Urinary bladder (tissue), 4 donors: Measurements from ENCODE around the gene PANX2. TPM values are rescaled to one million over a fixed set of nuclear protein-coding genes. Genes with fewer than 3 reads are reported as not detected.
"Not testable (repeated sequence)": the region's sequence is repeated elsewhere in the genome, so short reads cannot be mapped to it uniquely, and the experiment has no call there.

Source experiments
- DNase-seq: peaks from one replicate; pipeline ENCODE4 v3.0.0-alpha.2; 2015; ENCODE audit errors: extremely low spot score
- H3K27ac ChIP-seq: one replicate; pipeline ENCODE4 v1.5.1; 2013; ENCODE audit warnings: low read depth, mild to moderate bottlenecking, moderate library complexity
- H3K36me3 ChIP-seq: one replicate; pipeline ENCODE4 v1.6.1; 2013; ENCODE audit warnings: mild to moderate bottlenecking, moderate library complexity; ENCODE audit not compliant: insufficient read depth
- H3K4me1 ChIP-seq: one replicate; pipeline ENCODE4 v1.6.1; 2013; ENCODE audit warnings: mild to moderate bottlenecking, moderate library complexity; ENCODE audit not compliant: insufficient read depth
- H3K4me3 ChIP-seq: one replicate; pipeline ENCODE4 v1.5.1; 2013; ENCODE audit warnings: low read depth, low read length
- WGBS: extraction: QIAGEN DNeasy Blood & Tissue Kit; methylation state at CpG from one replicate; pipeline ENCODE4 v1.1.7; 2013; 5-methylcytosine and 5-hydroxymethylcytosine counted together
- polyA plus RNA-seq: library from polyadenylated mRNA; stranded (reverse); fragments of 200-250 nt; gene quantifications from one replicate; pipeline ENCODE4 v1.2.3, GENCODE V29; 2013
- total RNA-seq: library from RNA; depleted of rRNA; stranded (reverse); fragments of >200 nt; gene quantifications from one replicate; pipeline ENCODE4 v1.2.3, GENCODE V29; 2014
- donor health status: healthy with polysubstance abuse.
- donor health status: healthy.

PANX2 gene
- total and polyA plus RNA-seq, 2 donors = 0.63 to 2.3 TPM

DNA sequence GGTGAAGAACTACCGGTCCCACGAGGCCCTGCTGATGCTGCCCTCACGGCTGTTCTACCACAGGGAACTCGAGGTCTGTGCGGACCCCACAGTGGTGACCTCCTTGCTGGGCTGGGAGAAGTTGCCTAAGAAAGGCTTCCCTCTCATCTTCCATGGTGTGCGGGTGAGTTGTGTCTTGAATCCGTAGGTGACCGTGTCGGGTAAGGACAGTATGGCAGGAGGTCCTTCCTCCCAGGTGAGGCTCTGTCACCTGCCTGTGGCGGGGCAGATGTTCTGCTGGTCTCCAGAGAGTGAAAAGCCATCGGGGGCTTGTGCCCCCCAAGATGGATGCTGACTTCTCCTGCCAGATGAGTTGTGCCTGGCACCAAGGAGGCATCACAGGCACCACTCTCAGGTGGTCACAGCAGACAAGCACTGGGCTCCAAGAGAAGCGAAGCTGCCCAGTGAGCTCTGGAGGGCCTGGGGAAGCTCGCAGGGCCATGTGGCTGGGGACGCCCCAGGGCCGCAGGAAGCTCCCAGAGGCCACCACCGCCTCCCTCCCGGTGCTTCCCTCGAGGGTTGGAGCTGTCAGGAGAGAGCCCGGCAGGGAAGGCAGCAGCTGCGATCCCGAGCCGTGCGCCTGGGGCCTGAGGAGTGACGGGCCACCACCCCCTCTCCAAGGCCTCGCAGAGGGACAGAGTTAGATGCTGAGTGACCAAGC lies 17.3 kb upstream of the PANX2 start:
- WGBS = 87% methylated on average over 25 of the region's 25 CpGs
- no peaks in the 10 kb centered on the region for H3K36me3 ChIP-seq
- DNase-seq = no peak

DNA sequence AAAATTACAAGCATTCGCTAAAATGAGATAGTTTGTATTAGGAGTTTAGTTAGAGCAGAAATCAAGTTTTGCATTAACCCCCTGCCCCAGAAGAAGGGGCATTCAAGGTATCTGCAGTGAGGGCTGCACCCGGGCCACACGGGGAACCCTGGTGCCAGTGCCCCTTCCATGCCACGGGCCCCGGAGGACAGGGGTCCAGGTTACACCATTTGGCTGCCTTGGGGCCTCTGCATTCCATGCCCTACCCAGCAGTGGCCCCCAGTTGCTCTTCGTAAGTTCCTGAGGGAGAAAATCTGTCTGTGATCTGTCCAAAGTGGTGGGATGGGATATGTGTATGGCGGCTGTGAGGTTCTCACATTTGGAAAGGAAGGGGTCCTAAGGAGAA lies 16.8 kb upstream of the PANX2 start:
- H3K36me3 ChIP-seq = no peaks in the 10 kb centered on the region
- no peak overlapping the region for H3K4me3 ChIP-seq
- no peaks in the 10 kb centered on the region for H3K4me1 ChIP-seq
- no peak overlapping the region for H3K27ac ChIP-seq
- 91% methylated on average over 7 of the region's 7 CpGs for WGBS
- no peak for DNase-seq

More for the DNA sequence above, 17.3 kb upstream of the PANX2 start:
- Histone ChIP-seq H3K4me3 (no peak overlapping the region), H3K4me1 (no peaks in the 10 kb centered on the region), H3K27ac (no peak overlapping the region)

DNA sequence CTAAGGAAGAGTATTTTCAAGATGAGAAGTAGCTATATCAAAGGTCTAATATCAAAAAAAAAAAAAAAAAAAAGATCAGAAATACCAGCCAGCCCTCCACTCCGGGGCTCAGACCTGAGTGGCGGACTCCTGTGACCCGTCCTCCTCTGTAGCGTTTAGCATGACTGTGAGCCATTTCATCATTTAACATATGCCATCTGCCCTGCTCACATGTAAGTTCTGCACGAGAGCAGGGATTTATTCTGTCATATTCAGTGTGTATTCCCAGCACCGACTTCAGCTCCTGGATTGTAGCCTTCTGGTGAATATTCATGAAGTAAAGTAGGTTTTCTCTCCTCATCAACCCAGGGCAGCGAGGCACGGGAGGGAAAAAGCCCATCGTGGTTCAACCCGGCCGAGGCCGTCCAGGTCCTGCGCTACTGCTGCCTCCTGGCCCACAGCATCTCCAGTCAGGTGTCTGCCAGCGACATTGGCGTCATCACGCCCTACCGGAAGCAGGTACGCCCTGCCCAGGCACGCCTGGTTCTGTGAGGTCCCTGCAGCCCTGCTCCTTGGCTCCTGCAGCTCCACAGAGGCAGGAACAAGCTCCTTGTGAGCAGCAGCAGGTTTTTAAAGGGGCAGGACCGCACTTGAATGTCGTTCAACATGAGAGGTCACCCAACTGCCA lies 12.7 kb upstream of the PANX2 start:
- peak; percentile 37 for DNase-seq

DNA sequence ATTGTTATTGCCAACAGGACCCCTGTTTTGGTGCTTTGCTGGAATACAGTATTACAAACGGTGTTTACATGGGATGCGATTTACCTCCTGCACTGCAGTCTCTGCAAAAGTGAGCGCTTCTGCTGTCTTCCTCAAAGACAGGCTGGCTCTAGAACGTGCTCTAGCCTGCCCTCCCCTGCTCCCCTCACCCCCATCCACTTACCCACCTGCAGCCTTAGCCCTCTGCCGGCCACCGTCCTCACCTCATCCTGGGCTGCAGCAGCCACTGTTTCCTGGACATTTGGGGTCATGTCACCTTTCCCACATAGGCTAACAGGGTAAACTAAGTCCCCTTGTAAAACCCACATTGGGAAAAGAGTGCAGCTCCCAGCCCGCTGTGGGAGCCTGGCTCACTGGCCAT lies 9.6 kb upstream of the PANX2 start:
- no peak for DNase-seq
- Histone ChIP-seq H3K27ac (no peak overlapping the region), H3K4me1 (no peaks in the 10 kb centered on the region), H3K4me3 (no peak overlapping the region), H3K36me3 (no peaks in the 10 kb centered on the region)
- 85% methylated on average over 7 of the region's 7 CpGs for WGBS

More for the DNA sequence above, 12.7 kb upstream of the PANX2 start:
- Histone ChIP-seq H3K4me1 (no peaks in the 10 kb centered on the region), H3K4me3 (no peak overlapping the region), H3K36me3 (no peaks in the 10 kb centered on the region), H3K27ac (no peak overlapping the region)
- 78% methylated on average over 21 of the region's 21 CpGs for WGBS

DNA sequence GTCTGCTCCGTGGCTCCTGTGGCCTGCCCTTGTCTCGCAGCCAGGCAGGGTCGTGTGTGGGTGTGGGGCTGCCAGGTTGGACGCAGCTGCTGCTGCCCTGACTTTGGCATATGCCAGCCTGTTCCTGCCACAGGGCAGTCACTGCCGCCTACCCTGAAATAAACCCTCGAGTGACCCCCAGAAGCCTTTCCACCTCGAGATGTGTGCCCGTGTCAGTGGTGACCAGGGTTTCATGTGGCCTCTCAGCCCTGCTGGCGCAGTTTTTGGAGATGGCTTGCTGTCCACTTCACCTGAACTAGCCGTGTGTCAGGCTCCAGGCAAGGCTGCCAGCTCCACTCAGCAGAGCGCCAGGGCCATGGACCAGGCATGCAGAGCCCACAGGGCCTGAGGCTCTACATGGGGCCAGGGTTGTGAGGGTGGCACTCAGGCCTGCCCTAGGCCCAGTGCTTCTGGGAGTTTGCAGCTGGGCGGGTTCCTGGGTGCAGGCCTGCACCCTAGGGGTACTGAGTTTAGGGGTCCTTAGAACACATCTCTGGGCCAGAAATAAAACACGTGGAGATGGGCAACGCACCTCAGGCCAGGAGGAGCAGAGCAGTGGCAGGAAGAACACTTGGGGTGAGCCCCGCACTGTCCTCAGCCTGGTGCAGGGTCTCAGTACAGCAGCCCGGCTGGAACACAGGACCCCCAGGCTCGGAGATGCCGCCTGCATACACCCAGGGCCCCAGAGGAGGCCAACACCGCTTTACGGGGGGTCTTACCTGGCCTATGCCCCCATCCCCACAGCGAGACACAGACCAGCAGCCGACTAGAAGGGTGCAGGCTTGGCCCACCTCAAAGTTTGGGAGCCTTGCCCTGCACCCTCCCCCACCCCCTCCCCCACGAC lies 8.8 kb upstream of the PANX2 start:
- WGBS = 87% methylated on average over 23 of the region's 23 CpGs
- H3K4me3 ChIP-seq = no peak overlapping the region
- H3K4me1 ChIP-seq = no peaks in the 10 kb centered on the region
- DNase-seq = no peak
- H3K36me3 ChIP-seq = no peaks in the 10 kb centered on the region
- no peak overlapping the region for H3K27ac ChIP-seq

DNA sequence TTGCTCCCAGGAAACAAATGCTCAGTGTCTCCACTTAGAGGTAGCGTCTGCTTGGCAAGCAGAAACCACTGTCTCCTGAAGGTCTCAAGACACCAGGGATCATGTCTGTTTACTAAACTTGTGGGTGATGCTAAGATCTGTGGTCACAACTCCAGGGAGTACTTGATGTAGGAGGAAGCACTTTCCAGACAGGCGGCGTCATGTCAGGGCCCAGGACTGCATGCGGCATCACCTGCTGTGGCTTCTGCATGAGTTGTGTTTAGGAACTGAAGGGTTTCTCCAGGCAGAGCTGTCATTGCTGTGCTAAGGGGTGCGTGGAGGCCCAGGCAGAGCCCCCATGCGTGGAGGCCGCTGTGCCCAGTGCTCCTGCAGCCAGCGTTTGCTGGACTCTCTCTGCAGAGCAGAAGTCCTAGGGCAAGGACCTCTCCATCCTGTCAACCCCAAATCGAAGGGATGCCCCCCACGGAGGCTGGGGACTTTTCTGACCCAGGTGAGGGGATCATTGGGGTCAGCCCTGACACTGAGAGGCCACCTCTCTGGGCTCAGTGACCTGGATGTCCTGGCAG lies 8.1 kb upstream of the PANX2 start:
- DNase-seq = no peak
- Histone ChIP-seq H3K27ac (no peak overlapping the region), H3K4me1 (no peaks in the 10 kb centered on the region), H3K36me3 (no peaks in the 10 kb centered on the region), H3K4me3 (no peak overlapping the region)
- WGBS = 89% methylated on average over 10 of the region's 10 CpGs

DNA sequence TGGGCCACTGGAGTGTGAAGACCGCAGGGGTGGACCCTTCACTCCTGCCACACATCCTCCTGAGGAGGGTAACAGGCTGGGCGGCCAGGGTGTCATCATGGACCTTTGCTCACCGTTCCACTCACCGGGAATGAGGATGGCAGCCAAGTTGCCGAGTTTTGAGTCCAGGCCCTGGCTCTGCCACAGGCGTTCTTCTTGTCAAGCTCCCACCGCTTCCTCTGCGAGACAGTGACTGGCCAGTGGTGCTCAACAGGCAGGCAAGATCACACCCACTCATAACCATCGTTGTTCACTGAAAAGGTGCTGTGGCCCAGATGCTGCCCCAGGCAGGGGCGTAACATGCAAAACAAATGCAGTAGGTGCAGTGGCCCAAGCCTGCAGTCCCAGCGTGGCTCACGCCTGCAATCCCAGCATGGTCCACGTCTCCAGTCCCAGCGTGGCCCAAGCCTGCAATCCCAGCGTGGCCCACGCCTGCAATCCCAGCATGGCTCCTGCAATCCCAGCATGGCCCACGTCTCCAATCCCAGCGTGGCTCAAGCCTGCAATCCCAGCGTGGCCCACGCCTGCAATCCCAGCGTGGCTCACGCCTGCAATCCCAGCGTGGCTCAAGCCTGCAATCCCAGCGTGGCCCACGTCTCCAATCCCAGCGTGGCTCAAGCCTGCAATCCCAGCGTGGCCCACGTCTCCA lies 5.0 kb upstream of the PANX2 start:
- Histone ChIP-seq H3K36me3 (no peaks in the 10 kb centered on the region), H3K27ac (no peak overlapping the region), H3K4me3 (no peak overlapping the region), H3K4me1 (no peaks in the 10 kb centered on the region)
- WGBS = 96% methylated on average over 28 of the region's 28 CpGs
- no peak for DNase-seq

DNA sequence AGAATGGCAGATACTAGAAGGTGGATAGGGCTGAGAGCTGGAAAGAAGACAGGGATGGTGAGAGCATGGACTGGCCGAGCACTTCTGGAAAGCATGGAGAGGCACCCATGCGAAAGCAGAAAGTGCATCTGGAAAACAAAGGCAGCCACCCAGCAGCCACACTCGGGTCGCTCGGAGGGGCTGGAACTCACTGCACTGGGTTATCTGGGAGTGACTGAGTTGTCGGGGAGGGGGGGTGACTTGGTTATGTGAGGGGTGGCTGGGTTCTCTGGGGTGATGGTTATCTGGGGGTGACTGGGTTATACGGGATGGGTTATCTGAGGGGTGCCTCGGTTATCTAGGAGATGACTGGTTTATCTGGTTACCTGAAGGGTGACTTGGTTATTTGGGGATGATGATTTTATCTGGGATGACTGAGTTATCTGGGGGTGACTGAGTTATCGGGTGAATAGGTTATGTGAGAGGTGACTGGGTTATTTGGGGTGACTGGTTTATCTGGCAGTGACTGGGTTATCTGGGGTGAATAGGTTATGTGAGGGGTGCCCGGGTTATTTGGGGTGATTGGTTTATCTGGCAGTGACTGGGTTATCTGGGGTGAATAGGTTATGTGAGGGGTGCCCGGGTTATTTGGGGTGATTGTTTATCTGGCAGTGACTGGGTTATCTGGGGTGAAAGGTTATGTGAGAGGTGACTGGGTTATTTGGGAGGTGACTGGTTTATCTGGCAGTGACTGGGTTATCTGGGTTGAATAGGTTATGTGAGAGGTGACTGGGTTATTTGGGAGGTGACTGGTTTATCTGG lies 2.6 kb upstream of the PANX2 start:
- no peak overlapping the region for H3K4me3 ChIP-seq
- H3K36me3 ChIP-seq = no peaks in the 10 kb centered on the region
- no peak overlapping the region for H3K27ac ChIP-seq
- WGBS = 50% methylated on average over 11 of the region's 11 CpGs
- no peaks in the 10 kb centered on the region for H3K4me1 ChIP-seq
- no peak for DNase-seq

DNA sequence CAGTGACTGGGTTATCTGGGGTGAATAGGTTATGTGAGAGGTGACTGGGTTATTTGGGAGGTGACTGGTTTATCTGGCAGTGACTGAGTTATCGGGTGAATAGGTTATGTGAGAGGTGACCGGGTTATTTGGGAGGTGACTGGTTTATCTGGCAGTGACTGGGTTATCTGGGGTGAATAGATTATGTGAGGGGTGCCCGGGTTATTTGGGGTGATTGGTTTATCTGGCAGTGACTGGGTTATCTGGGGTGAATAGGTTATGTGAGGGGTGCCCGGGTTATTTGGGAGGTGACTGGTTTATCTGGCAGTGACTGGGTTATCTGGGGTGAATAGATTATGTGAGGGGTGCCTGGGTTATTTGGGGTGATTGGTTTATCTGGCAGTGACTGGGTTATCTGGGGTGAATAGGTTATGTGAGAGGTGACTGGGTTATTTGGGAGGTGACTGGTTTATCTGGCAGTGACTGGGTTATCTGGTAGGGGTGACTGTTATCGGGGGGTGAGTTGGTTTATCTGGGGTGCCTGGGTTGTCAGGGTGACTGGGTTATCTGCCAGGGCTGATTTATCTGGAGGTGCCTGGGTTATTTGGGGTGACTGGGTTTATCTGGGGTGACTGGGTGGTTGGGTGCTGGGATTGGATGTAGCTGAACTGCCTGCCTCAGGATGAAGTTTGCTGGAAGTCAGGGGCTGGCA lies 1.9 kb upstream of the PANX2 start:
- not testable (repeated sequence) for DNase-seq, H3K27ac ChIP-seq, H3K36me3 ChIP-seq, H3K4me1 ChIP-seq, H3K4me3 ChIP-seq
- WGBS = 77% methylated on average over 5 of the region's 5 CpGs

DNA sequence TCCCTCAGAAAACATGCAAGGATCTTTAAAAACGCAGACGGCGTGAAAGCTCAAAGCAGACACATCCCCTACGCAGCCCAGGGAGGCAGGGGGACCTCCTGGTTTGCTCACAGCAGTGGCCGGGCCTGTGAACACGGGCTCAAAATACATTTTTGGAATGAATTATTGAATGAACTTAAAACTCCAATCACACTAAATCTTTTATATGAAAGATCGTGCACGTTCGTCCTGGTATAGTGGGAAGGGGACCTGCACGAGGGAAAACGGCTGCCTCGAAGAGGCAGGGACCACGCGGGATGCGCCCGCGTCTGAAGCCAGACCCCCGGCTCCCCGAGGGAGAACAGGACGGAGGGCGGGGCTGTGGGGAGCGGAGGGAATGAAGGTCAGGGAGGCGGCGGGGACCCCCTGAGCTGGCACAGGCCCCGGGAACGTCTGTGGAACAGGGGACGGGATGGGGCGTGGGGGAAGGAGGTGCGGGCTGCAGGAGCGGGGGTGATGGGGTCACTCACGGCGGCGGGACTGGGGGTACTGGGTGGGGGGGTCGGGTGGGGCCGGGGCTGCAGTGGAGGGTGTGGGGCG lies 1.3 kb upstream of the PANX2 start:
- no peak for DNase-seq
- Histone ChIP-seq H3K27ac (no peak overlapping the region), H3K4me3 (peak overlapping the region; percentile 65), H3K4me1 (no peaks in the 10 kb centered on the region), H3K36me3 (no peaks in the 10 kb centered on the region)
- WGBS = 16% methylated on average over 36 of the region's 36 CpGs

DNA sequence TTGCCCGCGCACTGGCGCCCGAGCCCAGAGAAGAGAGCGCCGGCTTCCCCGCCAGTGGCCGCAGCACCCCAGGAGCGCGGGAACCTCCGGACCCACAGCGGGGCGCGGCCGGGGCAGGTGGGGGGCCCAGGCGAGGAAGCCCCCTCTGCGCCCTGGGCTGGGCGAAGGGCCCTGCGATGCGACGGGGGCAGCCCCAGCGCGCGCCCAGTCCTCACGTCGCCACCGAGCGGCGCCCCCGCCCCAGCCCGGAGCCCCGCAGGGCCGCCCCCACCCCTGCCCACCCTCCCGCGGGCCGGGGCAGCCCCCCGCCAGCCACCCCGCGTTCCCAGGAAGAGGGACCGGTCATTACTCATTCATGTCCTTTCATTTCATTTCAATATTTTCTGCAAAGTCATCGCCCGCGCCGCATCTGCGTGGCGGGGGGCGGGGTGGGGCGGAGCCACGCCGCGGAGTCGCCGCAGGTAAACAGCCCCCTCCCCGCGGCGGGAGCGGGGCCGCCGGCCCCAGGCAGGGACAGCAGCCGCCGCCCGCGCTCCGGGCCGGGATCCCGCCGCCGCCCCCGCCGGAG lies 673 bp upstream of the PANX2 start:
- Histone ChIP-seq H3K36me3 (no peaks in the 10 kb centered on the region), H3K4me1 (no peaks in the 10 kb centered on the region), H3K27ac (no peak overlapping the region), H3K4me3 (peak overlapping the region; percentile 65)
- WGBS = 1% methylated on average over 70 of the region's 70 CpGs
- no peak for DNase-seq
